ENCODE measurements around the gene PKD2L1. TPM values are rescaled to one million over a fixed set of nuclear protein-coding genes. Genes with fewer than 3 reads are reported as not detected.

PKD2L1 gene
- polyA plus RNA-seq, 1 donor (not counting 4 experiments of a cell fraction or from before 2014, with no cell fraction given), result not detected

- Histone ChIP-seq H3K4me3 (ENCODE audit: control insufficient read depth in 2 of 3, extremely low read depth in 1 of 3, insufficient read depth in 2 of 3, low read depth in 1 of 3, low read length in 3 of 3) (no peak overlapping the region), H3K9me1 (ENCODE audit: control insufficient read depth, extremely low read depth, insufficient read depth, low read length) (no peaks in the 10 kb centered on the region), H3K9me3 (ENCODE audit: control insufficient read depth, low read depth, low read length) (no peaks in the 10 kb centered on the region), H3K79me2 (ENCODE audit: control insufficient read depth, insufficient read depth, low read length) (no peaks in the 10 kb centered on the region), H3K9ac (ENCODE audit: control insufficient read depth, extremely low read depth, insufficient read depth, low read length) (no peak overlapping the region), H3K36me3 (ENCODE audit: control insufficient read depth in 2 of 2, extremely low read depth in 1 of 2, insufficient read depth in 2 of 2, low read length in 2 of 2) (no peaks in the 10 kb centered on the region), H3K4me2 (ENCODE audit: control insufficient read depth, extremely low read depth, insufficient read depth, low read depth, low read length) (no peak overlapping the region), H3K27ac (ENCODE audit: control insufficient read depth, insufficient read depth, low read length) (no peak overlapping the region), H4K20me1 (ENCODE audit: control insufficient read depth, extremely low read depth, insufficient read depth, low read length) (no peaks in the 10 kb centered on the region), H2AFZ (ENCODE audit: control insufficient read depth, low read length) (no peak overlapping the region), H3K27me3 (ENCODE audit: control insufficient read depth, extremely low read depth, insufficient read depth, low read length) (peaks cover 5% of the 10 kb centered on the region), H3K4me1 (ENCODE audit: control insufficient read depth, extremely low read depth, insufficient read depth, low read length) (no peaks in the 10 kb centered on the region)
- DNase-seq (ENCODE audit: low read depth, low spot score), result no peak
- TF ChIP-seq CTCF (optimal IDR thresholded peaks at IDR 0.05 in 1 of 3, IDR thresholded peaks at IDR 0.05 in 1 of 3, conservative IDR thresholded peaks at IDR 0.05 in 1 of 3; ENCODE audit: extremely low read depth in 1 of 3, insufficient read depth in 2 of 3, low read length in 3 of 3) (no peak), EZH2 (IDR thresholded peaks at IDR 0.05; ENCODE audit: low read length) (no peak)
- no peak for FAIRE-seq
- dilution Hi-C loops (cut with MboI; ENCODE audit: extremely low pct_ligation_motif_present, low sequenced_read_pairs), result no loop called here
These were observed 14.4 kb downstream of the PKD2L1 start for GRCh38 chr10:100315615-100316014.

GRCh38 chr10:100311298-100311697, 18.7 kb downstream of the PKD2L1 start:
- H3K27me3 ChIP-seq (ENCODE audit: control insufficient read depth, extremely low read depth, insufficient read depth, low read length), result peaks cover 5% of the 10 kb centered on the region
- no peak overlapping the region for H3K9ac ChIP-seq (ENCODE audit: control insufficient read depth, extremely low read depth, insufficient read depth, low read length)
- H3K9me1 ChIP-seq (ENCODE audit: control insufficient read depth, extremely low read depth, insufficient read depth, low read length), result no peaks in the 10 kb centered on the region
- H3K4me3 ChIP-seq (ENCODE audit: control insufficient read depth in 2 of 3, extremely low read depth in 1 of 3, insufficient read depth in 2 of 3, low read depth in 1 of 3, low read length in 3 of 3), result no peak overlapping the region
- H3K27ac ChIP-seq (ENCODE audit: control insufficient read depth, insufficient read depth, low read length), result no peak overlapping the region
- TF ChIP-seq CTCF (optimal IDR thresholded peaks at IDR 0.05 in 1 of 3, IDR thresholded peaks at IDR 0.05 in 1 of 3, conservative IDR thresholded peaks at IDR 0.05 in 1 of 3; ENCODE audit: extremely low read depth in 1 of 3, insufficient read depth in 2 of 3, low read length in 3 of 3) (no peak), EZH2 (IDR thresholded peaks at IDR 0.05; ENCODE audit: low read length) (no peak)
- H3K36me3 ChIP-seq (ENCODE audit: control insufficient read depth in 2 of 2, extremely low read depth in 1 of 2, insufficient read depth in 2 of 2, low read length in 2 of 2), result no peaks in the 10 kb centered on the region
- no peaks in the 10 kb centered on the region for H3K9me3 ChIP-seq (ENCODE audit: control insufficient read depth, low read depth, low read length)
- FAIRE-seq (no peak), DNase-seq (ENCODE audit: low read depth, low spot score) (no peak)
- H2AFZ ChIP-seq (ENCODE audit: control insufficient read depth, low read length), result no peak overlapping the region
- no peaks in the 10 kb centered on the region for H4K20me1 ChIP-seq (ENCODE audit: control insufficient read depth, extremely low read depth, insufficient read depth, low read length)
- dilution Hi-C loops (cut with MboI; ENCODE audit: extremely low pct_ligation_motif_present, low sequenced_read_pairs), result no loop called here
- H3K4me2 ChIP-seq (ENCODE audit: control insufficient read depth, extremely low read depth, insufficient read depth, low read depth, low read length), result no peak overlapping the region
- no peaks in the 10 kb centered on the region for H3K4me1 ChIP-seq (ENCODE audit: control insufficient read depth, extremely low read depth, insufficient read depth, low read length)
- no peaks in the 10 kb centered on the region for H3K79me2 ChIP-seq (ENCODE audit: control insufficient read depth, insufficient read depth, low read length)

All from keratinocyte (primary cell).